Measurements from ENCODE around the gene PHRF1. TPM values are rescaled to one million over a fixed set of nuclear protein-coding genes. Genes with fewer than 3 reads are reported as not detected.

The PHRF1 gene
- total RNA-seq, 4 donors from 2014 or later = 5.0 to 45.8 (median 24.1) TPM

- intact Hi-C loops (cut with DNase I; ENCODE audit: low total_unique reads) = no loop called here
These were observed 14.1 kb upstream of the PHRF1 start for GRCh38 chr11:562046-562645.

GRCh38 chr11:563066-563811 is 13.0 kb upstream of the PHRF1 start:
- H3K4me1 ChIP-seq = peaks cover 0 to 6% of the 10 kb centered on the region in 2 donors
- no peak for TF ChIP-seq CTCF (IDR thresholded peaks at IDR 0.05)
- no peak for TF ChIP-seq POLR2A (IDR thresholded peaks at IDR 0.05)
- H3K9me3 ChIP-seq = no peaks in the 10 kb centered on the region
- intact Hi-C loops (cut with DNase I; ENCODE audit: low total_unique reads) = no loop called here
- no peaks in the 10 kb centered on the region for H3K27me3 ChIP-seq
- no peaks in the 10 kb centered on the region for H3K36me3 ChIP-seq
- no peak overlapping the region for H3K27ac ChIP-seq
- no peak overlapping the region for H3K4me3 ChIP-seq
- DNase-seq = no peak

More at GRCh38 chr11:562046-562645, 14.1 kb upstream of the PHRF1 start:
- peaks cover 0 to 6% of the 10 kb centered on the region in 2 donors for H3K4me1 ChIP-seq
- H3K9me3 ChIP-seq = no peaks in the 10 kb centered on the region
- no peak overlapping the region for H3K27ac ChIP-seq
- no peak for DNase-seq
- TF ChIP-seq POLR2A (IDR thresholded peaks at IDR 0.05) = no peak
- no peak for TF ChIP-seq CTCF (IDR thresholded peaks at IDR 0.05)
- no peak overlapping the region for H3K4me3 ChIP-seq
- no peaks in the 10 kb centered on the region for H3K36me3 ChIP-seq
- no peaks in the 10 kb centered on the region for H3K27me3 ChIP-seq

GRCh38 chr11:563812-564578 is 12.3 kb upstream of the PHRF1 start:
- H3K27ac ChIP-seq = no peak overlapping the region
- no peak overlapping the region for H3K4me3 ChIP-seq
- TF ChIP-seq POLR2A (IDR thresholded peaks at IDR 0.05) = no peak
- no peak for TF ChIP-seq CTCF (IDR thresholded peaks at IDR 0.05)
- no peaks in the 10 kb centered on the region for H3K27me3 ChIP-seq
- H3K9me3 ChIP-seq = no peaks in the 10 kb centered on the region
- intact Hi-C loops (cut with DNase I; ENCODE audit: low total_unique reads) = no loop called here
- no peaks in the 10 kb centered on the region for H3K36me3 ChIP-seq
- DNase-seq = no peak
- peaks cover 0 to 8% of the 10 kb centered on the region in 2 donors for H3K4me1 ChIP-seq

GRCh38 chr11:565921-566509 is 10.3 kb upstream of the PHRF1 start:
- Histone ChIP-seq H3K4me1 (peaks cover 0 to 7% of the 10 kb centered on the region in 2 donors), H3K27me3 (no peaks in the 10 kb centered on the region), H3K9me3 (no peaks in the 10 kb centered on the region), H3K36me3 (no peaks in the 10 kb centered on the region), H3K4me3 (no peak overlapping the region), H3K27ac (no peak overlapping the region)
- DNase-seq = no peak
- TF ChIP-seq POLR2A (IDR thresholded peaks at IDR 0.05) (no peak), CTCF (IDR thresholded peaks at IDR 0.05) (no peak)
- intact Hi-C loops (cut with DNase I; ENCODE audit: low total_unique reads) = no loop called here
